Activated CD4-positive, CD25-positive, alpha-beta regulatory T cell treated with anti-CD3 and anti-CD28 coated beads, Interleukin-2, amount 50 U/mL, for 24 hours (primary cell): ENCODE measurements around the gene ZNF646.

Experiments used
- ATAC-seq, 2 donors: fragments of 150-1000 bp; cut with Tn5 transposase; one replicate each; pipeline ENCODE4 v1.10.0; 2021; ENCODE audit warnings: mild to moderate bottlenecking in 1 of 2, moderate library complexity in 1 of 2

ZNF646 gene

GRCh38 chr16:31063843-31064611 lies 10.2 kb upstream of the ZNF646 start:
- no peak for ATAC-seq

DNA sequence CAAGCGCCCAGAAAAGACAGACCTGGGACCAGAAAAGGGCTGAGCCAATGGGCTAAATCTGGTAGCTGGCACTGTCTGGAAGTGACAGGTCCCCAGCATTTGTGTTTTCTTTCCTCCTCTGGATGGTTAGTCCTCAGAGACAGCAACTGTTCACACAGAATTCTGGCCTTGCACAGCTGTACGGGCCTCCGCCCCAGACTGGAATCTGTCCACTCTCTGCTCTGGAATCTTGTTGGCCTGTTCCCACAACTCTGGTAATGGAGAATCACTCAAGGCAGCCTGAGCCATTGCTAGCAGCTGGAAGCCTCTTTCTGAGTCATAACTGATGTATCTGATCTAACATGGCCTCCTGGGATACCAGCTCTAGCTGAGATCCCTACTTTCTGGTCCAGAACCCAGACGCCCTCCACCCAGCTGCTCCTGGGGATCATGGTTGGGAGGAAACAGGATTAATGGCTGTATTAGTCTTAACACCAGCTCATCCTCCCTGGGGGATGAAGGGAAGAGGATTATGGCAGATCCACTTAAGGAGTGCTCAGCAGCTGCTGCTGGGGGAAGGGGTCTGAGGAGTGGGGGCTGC lies 9.2 kb upstream of the ZNF646 start:
- ATAC-seq = no peak

DNA sequence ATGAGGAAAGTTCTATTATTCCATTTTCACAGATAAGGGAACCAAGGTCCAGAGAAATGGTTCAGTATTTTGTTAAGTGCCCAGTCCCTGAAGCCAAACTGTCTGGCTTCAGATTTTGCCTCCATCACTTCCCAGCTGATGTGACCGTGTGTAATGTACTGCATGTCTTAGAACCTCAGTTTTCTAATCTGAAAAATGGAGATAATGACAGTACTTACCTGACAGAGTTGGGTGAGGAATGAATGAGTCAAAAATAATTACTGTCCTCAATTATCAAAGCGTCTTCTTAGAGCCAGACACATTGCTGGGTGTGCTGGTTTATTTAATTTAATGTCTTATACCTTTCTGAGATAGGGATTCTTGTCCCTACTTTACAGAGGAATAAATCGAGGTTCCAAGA lies 6.9 kb upstream of the ZNF646 start:
- no peak for ATAC-seq

- no peak for ATAC-seq
Observed at GRCh38 chr16:31071861-31072260, 2.4 kb upstream of the ZNF646 start.

GRCh38 chr16:31072540-31073141 lies 1.6 kb upstream of the ZNF646 start:
- ATAC-seq = no peak

DNA sequence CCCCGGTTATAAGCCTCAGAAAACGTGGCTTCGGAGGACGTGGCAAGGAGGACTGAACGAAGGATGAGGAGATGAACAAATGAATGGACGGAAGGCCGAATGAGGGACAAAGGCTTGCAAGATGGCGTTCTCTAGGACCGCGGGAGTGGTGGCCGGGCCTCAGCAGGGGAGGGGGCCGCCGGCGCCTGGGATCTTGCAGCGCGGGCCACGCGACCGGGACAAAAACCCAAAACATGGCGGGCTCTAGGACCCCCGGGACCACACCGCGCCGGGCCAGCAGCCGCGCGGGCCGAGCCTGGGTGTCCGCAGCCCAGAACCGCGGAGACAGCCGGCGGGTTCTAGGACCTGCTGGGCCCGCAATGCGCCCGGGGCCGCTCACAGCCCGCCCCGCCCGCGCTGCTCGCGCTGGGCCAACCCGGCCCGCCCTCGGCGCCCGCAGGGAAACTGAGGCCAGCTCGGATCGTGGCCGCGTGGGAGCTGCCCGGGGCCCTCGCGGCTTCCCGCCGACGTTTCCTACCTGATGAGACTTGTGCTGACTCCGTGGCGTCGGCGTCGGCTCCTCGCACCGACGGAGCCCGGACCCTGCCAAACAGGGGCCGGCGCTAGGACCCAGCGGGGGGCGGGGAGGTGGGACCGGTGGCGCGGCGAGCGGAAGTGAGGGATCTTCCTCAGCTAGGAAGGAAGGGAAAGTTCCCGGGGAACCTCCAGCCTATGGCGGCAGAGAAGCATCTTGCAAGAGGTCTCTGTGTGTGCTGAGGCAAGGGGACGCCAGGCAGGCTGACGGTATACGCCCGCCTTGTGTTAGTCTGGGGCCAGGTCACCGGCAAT lies 866 bp upstream of the ZNF646 start:
- ATAC-seq = peak; percentile 59 to 69

GRCh38 chr16:31074814-31075183 lies 577 bp downstream of the ZNF646 start:
- ATAC-seq = no peak

DNA sequence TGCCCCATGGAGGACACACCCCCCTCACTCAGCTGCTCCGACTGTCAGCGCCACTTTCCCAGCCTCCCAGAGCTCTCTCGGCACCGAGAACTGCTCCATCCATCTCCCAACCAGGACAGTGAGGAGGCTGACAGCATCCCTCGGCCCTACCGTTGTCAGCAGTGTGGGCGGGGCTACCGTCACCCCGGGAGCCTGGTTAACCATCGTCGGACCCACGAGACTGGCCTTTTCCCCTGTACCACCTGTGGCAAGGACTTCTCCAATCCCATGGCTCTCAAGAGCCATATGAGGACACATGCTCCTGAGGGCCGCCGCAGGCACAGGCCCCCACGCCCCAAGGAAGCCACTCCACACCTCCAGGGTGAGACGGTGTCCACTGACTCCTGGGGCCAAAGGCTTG lies 2.1 kb downstream of the ZNF646 start:
- ATAC-seq = no peak

- no peak for ATAC-seq
Observed at GRCh38 chr16:31077024-31077423, 2.8 kb downstream of the ZNF646 start.

- no peak for ATAC-seq
Observed at GRCh38 chr16:31077592-31078396, 3.6 kb downstream of the ZNF646 start.

DNA sequence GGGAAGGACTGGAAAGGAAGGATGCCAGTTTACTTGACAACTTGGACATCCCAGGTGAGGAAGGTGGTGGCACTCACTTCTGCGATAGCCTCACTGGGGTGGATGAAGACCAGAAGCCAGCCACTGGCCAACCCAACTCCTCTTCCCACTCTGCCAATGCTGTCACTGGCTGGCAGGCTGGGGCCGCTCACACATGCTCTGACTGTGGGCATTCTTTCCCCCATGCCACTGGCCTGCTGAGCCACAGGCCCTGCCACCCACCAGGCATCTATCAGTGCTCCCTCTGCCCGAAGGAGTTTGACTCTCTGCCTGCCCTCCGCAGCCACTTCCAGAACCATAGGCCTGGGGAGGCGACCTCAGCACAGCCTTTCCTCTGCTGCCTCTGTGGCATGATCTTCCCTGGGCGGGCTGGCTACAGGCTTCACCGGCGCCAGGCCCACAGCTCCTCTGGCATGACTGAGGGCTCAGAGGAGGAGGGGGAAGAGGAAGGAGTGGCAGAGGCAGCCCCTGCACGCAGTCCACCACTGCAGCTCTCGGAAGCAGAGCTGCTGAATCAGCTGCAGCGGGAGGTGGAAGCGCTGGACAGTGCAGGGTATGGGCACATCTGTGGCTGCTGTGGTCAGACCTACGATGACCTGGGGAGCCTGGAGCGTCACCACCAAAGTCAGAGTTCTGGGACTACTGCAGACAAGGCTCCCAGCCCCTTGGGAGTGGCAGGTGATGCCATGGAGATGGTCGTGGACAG lies 4.5 kb downstream of the ZNF646 start:
- no peak for ATAC-seq

GRCh38 chr16:31079342-31079944 lies 5.2 kb downstream of the ZNF646 start:
- no peak for ATAC-seq

DNA sequence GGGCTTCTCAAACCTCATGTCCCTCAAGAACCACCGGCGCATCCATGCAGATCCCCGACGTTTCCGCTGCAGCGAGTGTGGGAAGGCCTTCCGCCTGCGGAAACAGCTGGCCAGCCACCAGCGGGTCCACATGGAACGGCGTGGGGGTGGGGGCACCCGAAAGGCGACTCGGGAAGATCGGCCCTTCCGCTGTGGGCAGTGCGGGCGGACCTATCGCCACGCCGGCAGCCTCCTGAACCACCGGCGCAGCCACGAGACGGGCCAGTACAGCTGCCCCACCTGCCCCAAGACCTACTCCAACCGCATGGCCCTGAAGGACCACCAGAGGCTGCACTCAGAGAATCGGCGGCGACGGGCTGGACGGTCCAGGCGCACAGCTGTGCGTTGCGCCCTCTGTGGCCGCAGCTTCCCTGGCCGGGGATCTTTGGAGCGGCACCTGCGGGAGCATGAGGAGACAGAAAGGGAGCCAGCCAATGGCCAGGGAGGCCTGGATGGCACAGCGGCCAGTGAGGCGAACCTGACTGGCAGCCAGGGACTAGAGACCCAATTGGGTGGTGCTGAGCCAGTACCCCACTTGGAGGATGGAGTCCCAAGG lies 5.9 kb downstream of the ZNF646 start:
- ATAC-seq = no peak

- ATAC-seq = no peak
Observed at GRCh38 chr16:31080756-31081419, 6.7 kb downstream of the ZNF646 start.

- ATAC-seq = no peak
Observed at GRCh38 chr16:31081428-31082351, 7.5 kb downstream of the ZNF646 start.

DNA sequence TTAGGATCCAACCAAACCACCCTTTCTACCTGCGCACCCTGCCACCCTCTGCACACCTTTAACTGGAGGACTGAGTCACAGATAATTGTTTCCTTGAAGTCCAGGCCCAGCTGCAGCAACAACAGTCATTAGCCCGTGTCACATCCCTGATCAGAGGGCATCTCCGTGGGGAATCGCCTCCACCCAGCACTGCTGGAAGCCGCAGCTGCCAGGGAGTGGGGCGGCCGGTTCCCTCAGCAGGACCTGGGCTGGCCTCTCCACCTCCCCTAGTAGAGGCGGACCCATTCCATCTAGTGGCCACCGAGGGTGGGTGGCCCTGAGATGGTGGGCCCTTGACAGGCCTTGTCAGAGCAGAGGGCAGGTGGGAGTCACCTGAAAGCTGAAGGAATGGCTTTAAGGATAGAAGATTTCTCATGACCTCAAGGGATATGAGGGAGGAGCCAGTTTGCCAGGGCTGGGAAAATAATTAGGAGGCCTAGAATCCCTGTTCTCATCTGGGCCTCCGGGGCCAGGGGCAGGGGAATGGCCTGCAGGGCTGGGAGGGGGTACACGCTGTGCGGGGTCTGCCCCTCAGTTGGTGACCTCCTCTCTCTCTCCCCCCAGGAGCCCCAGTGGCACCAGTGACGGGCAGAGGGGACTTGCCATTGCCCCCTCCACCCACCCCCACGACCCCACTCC lies 8.3 kb downstream of the ZNF646 start:
- no peak for ATAC-seq

GRCh38 chr16:31083081-31083480 lies 8.9 kb downstream of the ZNF646 start:
- no peak for ATAC-seq

DNA sequence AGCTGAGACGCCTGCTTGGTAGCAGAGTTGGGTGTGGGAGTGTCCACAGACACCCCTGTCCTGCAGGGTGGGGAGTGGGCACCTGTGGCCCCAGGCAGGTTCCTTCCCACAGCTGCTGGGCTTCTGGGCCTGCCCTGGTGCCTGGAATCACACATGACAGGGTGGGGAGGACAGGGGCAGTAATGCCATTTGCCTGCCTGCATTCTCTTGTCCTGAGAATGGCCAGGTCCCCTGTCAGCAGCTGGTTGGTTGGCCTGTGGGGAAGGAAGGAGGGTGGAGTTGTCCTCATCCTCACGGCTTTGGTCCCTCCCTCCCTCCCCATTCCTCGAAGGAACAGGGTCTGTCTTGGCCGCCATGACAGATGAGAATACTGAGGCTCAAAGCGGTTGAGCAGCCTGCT lies 9.3 kb downstream of the ZNF646 start:
- ATAC-seq = no peak

GRCh38 chr16:31083981-31084380 lies 9.8 kb downstream of the ZNF646 start:
- no peak for ATAC-seq
